ENCODE measurements around the gene SS18L1. TPM values are rescaled to one million over a fixed set of nuclear protein-coding genes. Genes with fewer than 3 reads are reported as not detected.

The SS18L1 gene
- polyA plus RNA-seq (ENCODE audit: low read depth in 6 of 6) = 1 to 10 TPM in 3 of 6 donors, under 1 TPM in 2, not detected in 1; 0.41 to 1.7 (median 1.2) TPM

- peaks cover under 1 to 1% of the 10 kb centered on the region in 2 donors for H3K36me3 Mint-ChIP-seq
- peak; percentile 88 for DNase-seq
- no peaks in the 10 kb centered on the region for H3K27me3 Mint-ChIP-seq
- H3K9me3 Mint-ChIP-seq = no peaks in the 10 kb centered on the region
- ATAC-seq (ENCODE audit: low read depth in 2 of 2) = peak; percentile 89 to 91
- H3K4me3 Mint-ChIP-seq = peak within 1 kb of the TSS; percentile 82 to 97 (median 90)
- peak within 1 kb of the TSS; percentile 86 to 98 (median 94) for H3K27ac Mint-ChIP-seq
- H3K4me1 Mint-ChIP-seq = peaks cover 34 to 50% (median 47%) of the 10 kb centered on the region in 3 donors
Observed at GRCh38 chr20:62143081-62143956, at the start of gene SS18L1, which contains the start of gene PSMA7. Gene SS18L1, plus strand, starts transcription at chr20:62143769. Its CDS starts 52 bp downstream, at chr20:62143821. Gene PSMA7, minus strand, starts transcription at chr20:62143394. Its CDS starts 91 bp downstream, at chr20:62143303.

GRCh38 chr20:62096421-62097380 is 46.9 kb upstream of the SS18L1 start:
- peaks cover 7 to 18% (median 15%) of the 10 kb centered on the region in 7 donors for H3K9me3 Mint-ChIP-seq
- peak overlapping the region in 1 of 6 donors; percentile 76 for H3K27ac Mint-ChIP-seq
- peaks cover 4 to 33% of the 10 kb centered on the region in 2 donors for H3K36me3 Mint-ChIP-seq
- peaks cover 14 to 31% (median 26%) of the 10 kb centered on the region in 3 donors for H3K27me3 Mint-ChIP-seq
- peaks cover 0 to 3% (median 0%) of the 10 kb centered on the region in 3 donors for H3K4me1 Mint-ChIP-seq
- no peak overlapping the region for H3K4me3 Mint-ChIP-seq
- no peak for ATAC-seq (ENCODE audit: low read depth in 2 of 2)
- no peak for DNase-seq

GRCh38 chr20:62097881-62098407 is 45.6 kb upstream of the SS18L1 start:
- no peak for DNase-seq
- ATAC-seq (ENCODE audit: low read depth in 2 of 2) = no peak
- Mint-ChIP-seq H3K27me3 (peaks cover 9 to 25% (median 16%) of the 10 kb centered on the region in 3 donors), H3K27ac (no peak overlapping the region), H3K4me1 (peaks cover 0 to 3% (median 0%) of the 10 kb centered on the region in 3 donors), H3K9me3 (peaks cover 7 to 28% (median 21%) of the 10 kb centered on the region in 7 donors), H3K36me3 (peaks cover 4 to 26% of the 10 kb centered on the region in 2 donors), H3K4me3 (no peak overlapping the region)

- Mint-ChIP-seq H3K4me1 (peaks cover 0 to 3% (median 0%) of the 10 kb centered on the region in 3 donors), H3K4me3 (no peak overlapping the region), H3K27ac (peak overlapping the region in 1 of 6 donors; percentile 48), H3K27me3 (peaks cover 5 to 47% (median 43%) of the 10 kb centered on the region in 3 donors), H3K36me3 (peaks cover 4 to 47% of the 10 kb centered on the region in 2 donors), H3K9me3 (peaks cover 20 to 48% (median 37%) of the 10 kb centered on the region in 7 donors)
- DNase-seq (no peak), ATAC-seq (ENCODE audit: low read depth in 2 of 2) (no peak)
Observed at GRCh38 chr20:62101078-62101477, 42.5 kb upstream of the SS18L1 start.

GRCh38 chr20:62103508-62104233 is 39.9 kb upstream of the SS18L1 start:
- DNase-seq (no peak), ATAC-seq (ENCODE audit: low read depth in 2 of 2) (no peak)
- Mint-ChIP-seq H3K36me3 (peaks cover 12 to 72% of the 10 kb centered on the region in 2 donors), H3K9me3 (peaks cover 35 to 71% (median 60%) of the 10 kb centered on the region in 7 donors), H3K27ac (no peak overlapping the region), H3K27me3 (peaks cover 5 to 43% (median 39%) of the 10 kb centered on the region in 3 donors), H3K4me3 (no peak overlapping the region), H3K4me1 (peaks cover 0 to 3% (median 0%) of the 10 kb centered on the region in 3 donors)

GRCh38 chr20:62104234-62104789 is 39.3 kb upstream of the SS18L1 start:
- no peak for DNase-seq
- H3K9me3 Mint-ChIP-seq = peaks cover 35 to 78% (median 67%) of the 10 kb centered on the region in 7 donors
- no peak overlapping the region for H3K4me3 Mint-ChIP-seq
- peaks cover 19 to 76% of the 10 kb centered on the region in 2 donors for H3K36me3 Mint-ChIP-seq
- H3K4me1 Mint-ChIP-seq = peaks cover 0 to 1% (median 0%) of the 10 kb centered on the region in 3 donors
- H3K27ac Mint-ChIP-seq = no peak overlapping the region
- H3K27me3 Mint-ChIP-seq = peaks cover 5 to 43% (median 35%) of the 10 kb centered on the region in 3 donors
- ATAC-seq (ENCODE audit: low read depth in 2 of 2) = no peak

- Mint-ChIP-seq H3K36me3 (peaks cover 20 to 75% of the 10 kb centered on the region in 2 donors), H3K4me3 (no peak overlapping the region), H3K4me1 (no peaks in the 10 kb centered on the region), H3K27me3 (peaks cover 5 to 43% (median 32%) of the 10 kb centered on the region in 3 donors), H3K27ac (no peak overlapping the region), H3K9me3 (peaks cover 35 to 81% (median 70%) of the 10 kb centered on the region in 7 donors)
- ATAC-seq (ENCODE audit: low read depth in 2 of 2) (no peak), DNase-seq (no peak)
Observed at GRCh38 chr20:62104791-62105345, 38.7 kb upstream of the SS18L1 start.

GRCh38 chr20:62105592-62105991 is 38.0 kb upstream of the SS18L1 start:
- Mint-ChIP-seq H3K27ac (peak overlapping the region in 1 of 6 donors; percentile 4), H3K9me3 (peaks cover 31 to 85% (median 71%) of the 10 kb centered on the region in 7 donors), H3K4me3 (no peak overlapping the region), H3K36me3 (peaks cover 20 to 73% of the 10 kb centered on the region in 2 donors), H3K27me3 (peaks cover 5 to 36% (median 32%) of the 10 kb centered on the region in 3 donors), H3K4me1 (no peaks in the 10 kb centered on the region)
- ATAC-seq (ENCODE audit: low read depth in 2 of 2) (no peak), DNase-seq (no peak)

- peaks cover 16 to 51% of the 10 kb centered on the region in 2 donors for H3K36me3 Mint-ChIP-seq
- H3K9me3 Mint-ChIP-seq = peaks cover 21 to 79% (median 62%) of the 10 kb centered on the region in 7 donors
- no peak overlapping the region for H3K27ac Mint-ChIP-seq
- DNase-seq (no peak), ATAC-seq (ENCODE audit: low read depth in 2 of 2) (no peak)
- H3K27me3 Mint-ChIP-seq = peaks cover 0 to 28% (median 3%) of the 10 kb centered on the region in 3 donors
- H3K4me1 Mint-ChIP-seq = no peaks in the 10 kb centered on the region
- peak overlapping the region in 1 of 8 donors; percentile 35 for H3K4me3 Mint-ChIP-seq
Observed at GRCh38 chr20:62111148-62111547, 32.4 kb upstream of the SS18L1 start.

GRCh38 chr20:62112368-62112767 is 31.2 kb upstream of the SS18L1 start:
- Mint-ChIP-seq H3K4me1 (peaks cover 0 to under 1% (median 0%) of the 10 kb centered on the region in 3 donors), H3K4me3 (peak overlapping the region in 1 of 8 donors; percentile 25), H3K27me3 (peaks cover 0 to 28% (median 3%) of the 10 kb centered on the region in 3 donors), H3K36me3 (peaks cover 16 to 39% of the 10 kb centered on the region in 2 donors), H3K27ac (peak overlapping the region in 1 of 6 donors; percentile 82), H3K9me3 (peaks cover 17 to 67% (median 54%) of the 10 kb centered on the region in 7 donors)
- DNase-seq = no peak
- ATAC-seq (ENCODE audit: low read depth in 2 of 2) = no peak

- DNase-seq = no peak
- Mint-ChIP-seq H3K36me3 (peaks cover 0 to 15% of the 10 kb centered on the region in 2 donors), H3K4me1 (peaks cover 0 to 5% (median 0%) of the 10 kb centered on the region in 3 donors), H3K9me3 (peaks cover 7 to 42% (median 29%) of the 10 kb centered on the region in 7 donors), H3K27me3 (peaks cover 0 to 34% (median 3%) of the 10 kb centered on the region in 3 donors), H3K4me3 (no peak overlapping the region), H3K27ac (peak overlapping the region in 1 of 6 donors; percentile 44)
- no peak for ATAC-seq (ENCODE audit: low read depth in 2 of 2)
Observed at GRCh38 chr20:62114894-62115293, 28.7 kb upstream of the SS18L1 start.
